OCI-LY3 (cell line): ENCODE results near the gene COPZ2.

ENCODE experiments used
- CTCF ChIP-seq: fragments of 200-600, 300-600 bp; sonication (generic); IDR thresholded peaks from 2 replicates; pipeline ENCODE4 v1.5.1; 2014; ENCODE audit warnings: antibody characterized with exemption, low read length, low read depth
- EZH2phosphoT487 ChIP-seq: fragments of 200-600 bp; shearing (Covaris generic); IDR thresholded peaks from 2 replicates; pipeline ENCODE4 v1.6.1; 2018; ENCODE audit warnings: antibody characterized with exemption, mixed run types, low read depth

GRCh38 chr17:48027322-48027981, 10.1 kb downstream of the COPZ2 start:
- no peak for TF ChIP-seq CTCF
- TF ChIP-seq EZH2phosphoT487: no peak
